Body of pancreas (tissue), 4 donors: ENCODE data around the gene HEYL.

ENCODE experiments used
- POLR2A ChIP-seq, 3 donors: fragments of 450-650 bp; IDR thresholded peaks; one replicate each; pipeline ENCODE4 v1.6.1; 2016; ENCODE audit warnings: antibody characterized with exemption in 3 of 3, mild to moderate bottlenecking in 2 of 3
- TF ChIP-seq, protein P1 (sequence below), 7 experiments: fragments of 450-650 bp in 4 of 7; fragments of 200-600 bp in 3 of 7; sonication (generic) in 3 of 7; IDR thresholded peaks; one replicate each; pipeline ENCODE4 v1.5.1; 2016 to 2019; ENCODE audit warnings: antibody characterized with exemption in 7 of 7

DNA sequence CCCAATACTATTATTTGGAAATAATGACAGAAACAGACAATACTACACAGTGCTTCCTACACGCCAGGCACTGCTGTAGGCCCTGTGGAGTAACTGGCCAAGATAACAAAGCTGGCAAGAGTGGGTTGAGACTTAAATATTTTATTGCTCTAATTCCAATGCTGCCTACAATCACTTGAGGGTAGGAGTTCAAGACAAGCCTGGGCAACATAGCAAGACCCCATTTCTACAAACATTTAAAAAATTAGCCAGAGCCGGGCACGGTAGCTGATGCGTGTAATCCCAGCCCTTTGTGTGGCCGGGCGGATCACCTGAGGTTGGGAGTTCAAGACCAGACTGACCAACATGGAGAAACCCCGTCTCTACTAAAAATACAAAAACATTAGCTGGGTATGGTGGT, 53.5 kb downstream of the HEYL start:
- TF ChIP-seq, protein P1, sequence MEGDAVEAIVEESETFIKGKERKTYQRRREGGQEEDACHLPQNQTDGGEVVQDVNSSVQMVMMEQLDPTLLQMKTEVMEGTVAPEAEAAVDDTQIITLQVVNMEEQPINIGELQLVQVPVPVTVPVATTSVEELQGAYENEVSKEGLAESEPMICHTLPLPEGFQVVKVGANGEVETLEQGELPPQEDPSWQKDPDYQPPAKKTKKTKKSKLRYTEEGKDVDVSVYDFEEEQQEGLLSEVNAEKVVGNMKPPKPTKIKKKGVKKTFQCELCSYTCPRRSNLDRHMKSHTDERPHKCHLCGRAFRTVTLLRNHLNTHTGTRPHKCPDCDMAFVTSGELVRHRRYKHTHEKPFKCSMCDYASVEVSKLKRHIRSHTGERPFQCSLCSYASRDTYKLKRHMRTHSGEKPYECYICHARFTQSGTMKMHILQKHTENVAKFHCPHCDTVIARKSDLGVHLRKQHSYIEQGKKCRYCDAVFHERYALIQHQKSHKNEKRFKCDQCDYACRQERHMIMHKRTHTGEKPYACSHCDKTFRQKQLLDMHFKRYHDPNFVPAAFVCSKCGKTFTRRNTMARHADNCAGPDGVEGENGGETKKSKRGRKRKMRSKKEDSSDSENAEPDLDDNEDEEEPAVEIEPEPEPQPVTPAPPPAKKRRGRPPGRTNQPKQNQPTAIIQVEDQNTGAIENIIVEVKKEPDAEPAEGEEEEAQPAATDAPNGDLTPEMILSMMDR (IDR thresholded peaks at IDR 0.05), result no peak
- no peak for TF ChIP-seq POLR2A (IDR thresholded peaks at IDR 0.05)
